ENCODE measurements around the gene ZXDC.

DNA sequence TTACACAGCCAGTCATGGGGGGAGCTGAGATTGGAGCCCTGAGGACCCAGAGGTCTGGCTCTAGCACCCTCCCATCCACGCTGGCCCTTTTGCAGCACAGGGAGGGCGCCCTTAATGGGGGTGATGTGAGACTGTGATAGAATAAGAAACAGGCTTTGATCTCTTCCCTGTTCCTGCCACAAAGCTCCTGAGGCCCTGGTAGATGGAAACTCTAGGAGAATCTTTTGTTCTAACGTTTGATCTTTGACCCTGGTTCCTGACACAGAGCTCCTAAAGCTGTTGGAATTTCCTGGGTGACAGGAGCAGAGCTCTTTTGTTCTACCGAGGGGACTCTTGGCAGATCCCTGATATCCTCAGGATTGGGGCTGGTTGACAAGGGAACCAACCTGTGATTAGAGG, 43.1 kb upstream of the ZXDC start:
- TF ChIP-seq CTCF (IDR thresholded peaks at IDR 0.05) (no peak), POLR2A (IDR thresholded peaks at IDR 0.05) (no peak), EP300 (IDR thresholded peaks at IDR 0.05) (no peak)

Data from tibial nerve (tissue), 4 donors.